ENCODE results near the gene WDR20. TPM values are rescaled to one million over a fixed set of nuclear protein-coding genes. Genes with fewer than 3 reads are reported as not detected.

The WDR20 gene
- polyA plus RNA-seq, 1 of the 3 experiments (the other 2 are of a cell fraction) = 12.4 TPM

- TF ChIP-seq MXI1 (IDR thresholded peaks at IDR 0.05; ENCODE audit: low read depth, low read length) (peak; percentile 77; the same call in 1 of the 2 replicates), USF1 (IDR thresholded peaks at IDR 0.05; ENCODE audit: borderline replicate concordance, low read depth) (no peak), FOXM1 (IDR thresholded peaks at IDR 0.05; ENCODE audit: low read depth) (no peak), TCF12 (IDR thresholded peaks at IDR 0.05) (no peak), GABPA (IDR thresholded peaks at IDR 0.05; ENCODE audit: low read depth) (no peak), RFX5 (IDR thresholded peaks at IDR 0.05; ENCODE audit: low read length) (no peak), EZH2phosphoT487 (IDR thresholded peaks at IDR 0.05; ENCODE audit: borderline replicate concordance, low read depth) (no peak), CHD2 (IDR thresholded peaks at IDR 0.05; ENCODE audit: low read length, partially characterized antibody) (no peak), GATA2 (CRISPR knock-in tag; IDR thresholded peaks at IDR 0.05) (peak; percentile 60), NFIC (IDR thresholded peaks at IDR 0.05; ENCODE audit: borderline replicate concordance) (no peak), MEF2A (IDR thresholded peaks at IDR 0.05; ENCODE audit: borderline replicate concordance, low read depth) (no peak), SIN3A (IDR thresholded peaks at IDR 0.05; ENCODE audit: borderline replicate concordance, low read depth, low read length) (no peak), IRF3 (IDR thresholded peaks at IDR 0.05; ENCODE audit: low read depth, low read length) (no peak), POLR2AphosphoS5 (IDR thresholded peaks at IDR 0.05; ENCODE audit: low read depth, low read length) (peak; percentile 85)
Measured at GRCh38 chr14:102139286-102140026, at the start of gene WDR20 (continued).

- no peak for DNase-seq
- no peak overlapping the region for H3K4me3 ChIP-seq (ENCODE audit: low read depth in 2 of 2, low read length in 1 of 2)
- peaks cover 3 to 5% of the 10 kb centered on the region in 2 experiments for H3K36me3 ChIP-seq (replicated peaks in 1 of 2; ENCODE audit: control insufficient read depth in 1 of 2, insufficient read depth in 2 of 2, low read length in 1 of 2)
- CTCF ChIA-PET = interaction anchor here (1.2 to 1.9 kb wide), 3 partner anchors 27 to 223 kb away, joined by 4 to 8 read pairs (median 6); no protein-coding TSS in a partner anchor
- H3K27me3 ChIP-seq (ENCODE audit: insufficient read depth) = no peaks in the 10 kb centered on the region
- no peaks in the 10 kb centered on the region for H3K9me3 ChIP-seq
- no peak overlapping the region for H3K9ac ChIP-seq
- no peaks in the 10 kb centered on the region for H3K9me2 ChIP-seq
- H4K20me1 ChIP-seq (ENCODE audit: insufficient read depth) = peaks cover 5% of the 10 kb centered on the region
- peaks cover 11% of the 10 kb centered on the region for H3K79me2 ChIP-seq (ENCODE audit: insufficient read depth)
- POLR2A ChIA-PET = no interaction called here
- 96% methylated on average over 3 of the region's 3 CpGs for WGBS (ENCODE audit: low lambda C conversion rate)
- no peaks in the 10 kb centered on the region for H3F3A ChIP-seq (replicated peaks; ENCODE audit: insufficient read depth)
- no peak overlapping the region for H3K27ac ChIP-seq (ENCODE audit: low read depth in 2 of 2, low read length in 1 of 2)
- peaks cover 10 to 12% of the 10 kb centered on the region in 2 experiments; a peak in 2 of 4 replicates for H3K4me1 ChIP-seq (ENCODE audit: control insufficient read depth in 1 of 2, insufficient read depth in 2 of 2, low read depth in 1 of 2, low read length in 1 of 2)
- H2AFZ ChIP-seq (ENCODE audit: low read depth) = no peak overlapping the region
- no peak overlapping the region for H3K4me2 ChIP-seq
- TF ChIP-seq USF2 (IDR thresholded peaks at IDR 0.05; ENCODE audit: borderline replicate concordance, low read depth, low read length) (no peak), POLR2AphosphoS5 (IDR thresholded peaks at IDR 0.05; ENCODE audit: low read depth, low read length) (no peak), RAD21 (IDR thresholded peaks at IDR 0.05; ENCODE audit: low read length) (no peak), GATA2 (CRISPR knock-in tag; IDR thresholded peaks at IDR 0.05) (no peak), CHD2 (IDR thresholded peaks at IDR 0.05; ENCODE audit: low read length, partially characterized antibody) (no peak), JUND (IDR thresholded peaks at IDR 0.05) (no peak), RCOR1 (IDR thresholded peaks at IDR 0.05; ENCODE audit: low read length) (no peak), EP300 (IDR thresholded peaks at IDR 0.05; ENCODE audit: borderline replicate concordance in 1 of 2, low read depth in 1 of 2, low read length in 1 of 2) (no peak), FOXM1 (IDR thresholded peaks at IDR 0.05; ENCODE audit: low read depth) (no peak), PBX3 (IDR thresholded peaks at IDR 0.05) (no peak), FOSL2 (IDR thresholded peaks at IDR 0.05; ENCODE audit: borderline replicate concordance, low read depth) (no peak), ZBTB33 (IDR thresholded peaks at IDR 0.05; ENCODE audit: borderline replicate concordance, low read depth) (no peak), MXI1 (IDR thresholded peaks at IDR 0.05; ENCODE audit: low read depth, low read length) (no peak), USF1 (IDR thresholded peaks at IDR 0.05; ENCODE audit: borderline replicate concordance, low read depth) (no peak), TEAD4 (IDR thresholded peaks at IDR 0.05; ENCODE audit: borderline replicate concordance, insufficient read depth) (no peak), NFIC (IDR thresholded peaks at IDR 0.05; ENCODE audit: borderline replicate concordance) (no peak), MEF2A (IDR thresholded peaks at IDR 0.05; ENCODE audit: borderline replicate concordance, low read depth) (no peak)
Measured at GRCh38 chr14:102090713-102091112, 49.0 kb upstream of the WDR20 start.
